ENCODE results near the gene NT5DC1. TPM values are rescaled to one million over a fixed set of nuclear protein-coding genes. Genes with fewer than 3 reads are reported as not detected.

Gene NT5DC1
- total and polyA plus RNA-seq, 2 donors (not counting 1 experiment from before 2014, with no cell fraction given), result 26.4 to 54.8 TPM

DNA sequence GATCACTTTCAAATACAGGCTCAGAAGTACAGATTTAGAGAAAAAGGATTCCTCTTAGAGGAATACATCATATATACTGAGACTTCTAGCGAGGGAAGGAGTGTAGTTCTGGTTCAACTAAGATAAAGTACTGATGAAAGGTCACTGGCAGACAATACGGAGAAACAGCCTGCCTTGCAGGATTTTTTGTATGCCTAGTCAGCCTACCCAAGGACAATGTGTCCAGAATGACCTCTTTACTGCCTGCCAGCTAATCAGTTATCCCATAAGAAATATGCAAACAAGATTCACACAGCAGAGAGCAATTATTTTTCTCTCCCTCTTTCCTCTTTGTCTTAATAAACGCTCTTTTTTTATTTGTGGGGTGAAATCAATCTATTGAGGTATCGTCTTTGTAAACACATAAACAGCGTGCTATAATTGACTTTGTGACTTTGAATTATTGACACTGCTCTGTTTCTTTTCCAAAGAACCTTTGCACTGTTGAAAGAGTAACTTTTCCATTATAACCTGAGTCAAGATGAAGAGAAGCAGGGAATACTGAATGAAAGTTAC is 154.7 kb downstream of the NT5DC1 start:
- no peak overlapping the region for H3K27ac Mint-ChIP-seq
- Histone ChIP-seq H3K79me2 (ENCODE audit: control insufficient read depth, insufficient read depth, low read length) (peaks cover 40% of the 10 kb centered on the region), H4K20me1 (ENCODE audit: control insufficient read depth, insufficient read depth, low read length, poor library complexity, severe bottlenecking) (no peaks in the 10 kb centered on the region), H3K27ac (ENCODE audit: low read length in 2 of 2) (no peak overlapping the region), H3K4me3 (ENCODE audit: control extremely low read depth in 1 of 5, extremely low read depth in 1 of 5, insufficient read depth in 1 of 5, low read depth in 2 of 5, low read length in 4 of 5) (no peak overlapping the region), H3K9me3 (ENCODE audit: control extremely low read depth in 1 of 3, control insufficient read depth in 2 of 3, insufficient read depth in 1 of 3, low read length in 2 of 3) (no peaks in the 10 kb centered on the region), H3K27me3 (replicated peaks in 1 of 4; ENCODE audit: control extremely low read depth in 1 of 4, control insufficient read depth in 3 of 4, insufficient read depth in 4 of 4, low read length in 3 of 4) (no peaks in the 10 kb centered on the region), H3K9ac (ENCODE audit: low read length) (no peak overlapping the region), H3K4me1 (ENCODE audit: control insufficient read depth in 2 of 2, insufficient read depth in 2 of 2, low read length in 2 of 2) (peaks cover 31 to 36% of the 10 kb centered on the region in 2 donors), H3K4me2 (replicated peaks; ENCODE audit: low read depth, low read length, poor library complexity, severe bottlenecking) (peak overlapping the region; percentile 85), H3K36me3 (replicated peaks in 1 of 2; ENCODE audit: control extremely low read depth in 1 of 2, control insufficient read depth in 1 of 2, extremely low read depth in 1 of 2, insufficient read depth in 2 of 2, low read length in 1 of 2) (no peaks in the 10 kb centered on the region), H2AFZ (ENCODE audit: insufficient read depth, low read depth, low read length, poor library complexity, severe bottlenecking) (no peak overlapping the region)
- intact Hi-C loops (cut with micrococcal nuclease), result loop anchor here (2.0 kb wide), 1 partner anchor 13 kb away; no protein-coding TSS in a partner anchor
- no peaks in the 10 kb centered on the region for H3K9me3 Mint-ChIP-seq (ENCODE audit: insufficient read depth)
- TF ChIP-seq EZH2 (IDR thresholded peaks at IDR 0.05; ENCODE audit: borderline replicate concordance, insufficient read depth, low read depth, low read length, poor library complexity, severe bottlenecking), result no peak
- H3K4me3 Mint-ChIP-seq, result no peak overlapping the region
- WGBS (ENCODE audit: insufficient coverage), result 20% methylated on average over 1 of the region's 5 CpGs
- no peak for DNase-seq
- H3K27me3 Mint-ChIP-seq, result no peaks in the 10 kb centered on the region
- no peak for ATAC-seq (ENCODE audit: low read depth)
- ChIA-PET CTCF (interaction anchor here (1.0 to 1.9 kb wide), 5 partner anchors 13 to 317 kb away, joined by 3 to 10 read pairs (median 5); no protein-coding TSS in a partner anchor), POLR2A (interaction anchor here (0.8 kb wide), 1 partner anchor 24 kb away, joined by 3 read pairs; the partner anchor contains the start of gene TSPYL1)
- peaks cover 23% of the 10 kb centered on the region for H3K4me1 Mint-ChIP-seq

DNA sequence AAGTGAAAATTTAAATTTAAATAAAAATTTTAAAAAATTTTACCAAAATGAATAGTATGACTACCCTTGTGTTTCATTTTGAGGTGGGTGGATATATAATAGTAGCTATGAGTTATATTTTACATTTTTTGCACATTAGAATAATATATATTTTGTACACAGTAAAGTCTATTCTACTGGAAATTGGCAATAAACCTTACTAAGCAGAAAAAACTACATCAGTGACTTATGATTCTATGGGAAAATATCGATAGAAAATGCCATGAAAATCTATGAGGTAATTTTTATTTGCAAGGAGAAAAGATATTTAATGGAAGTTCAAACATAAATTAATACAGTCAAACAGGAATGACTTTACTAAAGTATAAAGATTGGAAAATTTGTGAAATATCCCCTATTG is 156.0 kb downstream of the NT5DC1 start:
- H3K4me3 Mint-ChIP-seq, result no peak overlapping the region
- ChIA-PET POLR2A (no interaction called here), CTCF (interaction anchor here (1.0 kb wide), 1 partner anchor 35 kb away, joined by 3 read pairs; no protein-coding TSS in a partner anchor)
- ATAC-seq (ENCODE audit: low read depth) (no peak), DNase-seq (no peak)
- Histone ChIP-seq H3K27ac (ENCODE audit: low read length in 2 of 2) (no peak overlapping the region), H3K4me2 (replicated peaks; ENCODE audit: low read depth, low read length, poor library complexity, severe bottlenecking) (no peak overlapping the region), H3K36me3 (replicated peaks in 1 of 2; ENCODE audit: control extremely low read depth in 1 of 2, control insufficient read depth in 1 of 2, extremely low read depth in 1 of 2, insufficient read depth in 2 of 2, low read length in 1 of 2) (no peaks in the 10 kb centered on the region), H4K20me1 (ENCODE audit: control insufficient read depth, insufficient read depth, low read length, poor library complexity, severe bottlenecking) (no peaks in the 10 kb centered on the region), H3K9ac (ENCODE audit: low read length) (no peak overlapping the region), H3K9me3 (ENCODE audit: control extremely low read depth in 1 of 3, control insufficient read depth in 2 of 3, insufficient read depth in 1 of 3, low read length in 2 of 3) (no peaks in the 10 kb centered on the region), H3K27me3 (replicated peaks in 1 of 4; ENCODE audit: control extremely low read depth in 1 of 4, control insufficient read depth in 3 of 4, insufficient read depth in 4 of 4, low read length in 3 of 4) (no peaks in the 10 kb centered on the region), H3K4me1 (ENCODE audit: control insufficient read depth in 2 of 2, insufficient read depth in 2 of 2, low read length in 2 of 2) (peaks cover 21 to 25% of the 10 kb centered on the region in 2 donors), H3K4me3 (ENCODE audit: control extremely low read depth in 1 of 5, extremely low read depth in 1 of 5, insufficient read depth in 1 of 5, low read depth in 2 of 5, low read length in 4 of 5) (no peak overlapping the region), H2AFZ (ENCODE audit: insufficient read depth, low read depth, low read length, poor library complexity, severe bottlenecking) (no peak overlapping the region), H3K79me2 (ENCODE audit: control insufficient read depth, insufficient read depth, low read length) (peaks cover 31% of the 10 kb centered on the region)
- H3K4me1 Mint-ChIP-seq, result peaks cover 19% of the 10 kb centered on the region
- intact Hi-C loops (cut with micrococcal nuclease), result no loop called here
- H3K27ac Mint-ChIP-seq, result no peak overlapping the region
- TF ChIP-seq EZH2 (IDR thresholded peaks at IDR 0.05; ENCODE audit: borderline replicate concordance, insufficient read depth, low read depth, low read length, poor library complexity, severe bottlenecking), result no peak
- TF ChIP-seq CTCF (IDR thresholded peaks at IDR 0.05), result no peak
- no CpG with 5 or more reads among the region's 1 CpG for WGBS (ENCODE audit: insufficient coverage)
- no peaks in the 10 kb centered on the region for H3K27me3 Mint-ChIP-seq
- H3K9me3 Mint-ChIP-seq (ENCODE audit: insufficient read depth), result no peaks in the 10 kb centered on the region
